ENCODE data around the gene ATAD3B.
"Not testable (repeated sequence)": the region's sequence is repeated elsewhere in the genome, so short reads cannot be mapped to it uniquely, and the experiment has no call there.

ATAD3B gene

DNA sequence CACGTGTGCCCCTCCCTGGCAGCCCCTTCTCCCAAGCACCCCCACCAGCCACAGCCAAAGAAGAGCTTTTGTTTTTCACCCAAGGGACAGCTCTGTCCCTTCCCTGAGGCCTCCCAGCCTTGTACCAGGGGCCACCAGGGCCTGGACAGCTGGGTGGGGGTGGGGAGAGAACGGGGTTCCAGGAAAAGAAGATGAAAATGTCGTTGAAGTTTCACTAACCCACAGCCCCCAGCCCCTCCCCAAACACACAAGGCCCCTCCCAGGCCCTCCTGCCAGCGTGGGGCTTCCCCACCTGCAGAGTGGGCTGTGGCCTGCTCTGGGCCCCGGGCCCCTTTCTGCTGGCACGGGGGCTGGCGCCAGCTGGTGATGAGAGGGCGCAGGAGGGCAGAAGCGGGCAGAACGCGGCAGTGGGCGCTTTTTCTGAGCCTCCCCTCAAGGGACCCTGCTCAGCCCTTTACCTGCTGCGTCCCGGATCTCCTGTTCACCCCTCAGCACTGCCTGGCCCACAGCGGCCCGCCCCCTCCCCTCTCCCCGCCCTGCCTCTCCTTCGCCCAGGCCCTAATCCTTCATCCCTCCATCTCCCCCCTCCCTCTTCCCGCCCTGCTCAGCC, 45.0 kb upstream of the ATAD3B start:
- Histone ChIP-seq H3K4me1 (ENCODE audit: low read depth, poor library complexity, severe bottlenecking) (peaks cover 13% of the 10 kb centered on the region), H3K36me3 (ENCODE audit: insufficient read depth) (no peaks in the 10 kb centered on the region), H3K4me2 (no peak overlapping the region), H3K27me3 (ENCODE audit: insufficient read depth, low read depth) (peaks cover 36% of the 10 kb centered on the region), H3K27ac (no peak overlapping the region), H2AFZ (ENCODE audit: low read depth) (no peak overlapping the region), H3K9ac (no peak overlapping the region), H3K4me3 (IDR thresholded peaks at IDR 0.05; ENCODE audit: insufficient read depth, low read depth, low read length) (no peak overlapping the region), H4K20me1 (ENCODE audit: insufficient read depth) (no peaks in the 10 kb centered on the region), H3K79me2 (ENCODE audit: insufficient read depth, low read depth) (no peaks in the 10 kb centered on the region)
- TF ChIP-seq, protein P1, sequence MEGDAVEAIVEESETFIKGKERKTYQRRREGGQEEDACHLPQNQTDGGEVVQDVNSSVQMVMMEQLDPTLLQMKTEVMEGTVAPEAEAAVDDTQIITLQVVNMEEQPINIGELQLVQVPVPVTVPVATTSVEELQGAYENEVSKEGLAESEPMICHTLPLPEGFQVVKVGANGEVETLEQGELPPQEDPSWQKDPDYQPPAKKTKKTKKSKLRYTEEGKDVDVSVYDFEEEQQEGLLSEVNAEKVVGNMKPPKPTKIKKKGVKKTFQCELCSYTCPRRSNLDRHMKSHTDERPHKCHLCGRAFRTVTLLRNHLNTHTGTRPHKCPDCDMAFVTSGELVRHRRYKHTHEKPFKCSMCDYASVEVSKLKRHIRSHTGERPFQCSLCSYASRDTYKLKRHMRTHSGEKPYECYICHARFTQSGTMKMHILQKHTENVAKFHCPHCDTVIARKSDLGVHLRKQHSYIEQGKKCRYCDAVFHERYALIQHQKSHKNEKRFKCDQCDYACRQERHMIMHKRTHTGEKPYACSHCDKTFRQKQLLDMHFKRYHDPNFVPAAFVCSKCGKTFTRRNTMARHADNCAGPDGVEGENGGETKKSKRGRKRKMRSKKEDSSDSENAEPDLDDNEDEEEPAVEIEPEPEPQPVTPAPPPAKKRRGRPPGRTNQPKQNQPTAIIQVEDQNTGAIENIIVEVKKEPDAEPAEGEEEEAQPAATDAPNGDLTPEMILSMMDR (conservative IDR thresholded peaks at IDR 0.05; ENCODE audit: low read depth, low read length) = no peak

DNA sequence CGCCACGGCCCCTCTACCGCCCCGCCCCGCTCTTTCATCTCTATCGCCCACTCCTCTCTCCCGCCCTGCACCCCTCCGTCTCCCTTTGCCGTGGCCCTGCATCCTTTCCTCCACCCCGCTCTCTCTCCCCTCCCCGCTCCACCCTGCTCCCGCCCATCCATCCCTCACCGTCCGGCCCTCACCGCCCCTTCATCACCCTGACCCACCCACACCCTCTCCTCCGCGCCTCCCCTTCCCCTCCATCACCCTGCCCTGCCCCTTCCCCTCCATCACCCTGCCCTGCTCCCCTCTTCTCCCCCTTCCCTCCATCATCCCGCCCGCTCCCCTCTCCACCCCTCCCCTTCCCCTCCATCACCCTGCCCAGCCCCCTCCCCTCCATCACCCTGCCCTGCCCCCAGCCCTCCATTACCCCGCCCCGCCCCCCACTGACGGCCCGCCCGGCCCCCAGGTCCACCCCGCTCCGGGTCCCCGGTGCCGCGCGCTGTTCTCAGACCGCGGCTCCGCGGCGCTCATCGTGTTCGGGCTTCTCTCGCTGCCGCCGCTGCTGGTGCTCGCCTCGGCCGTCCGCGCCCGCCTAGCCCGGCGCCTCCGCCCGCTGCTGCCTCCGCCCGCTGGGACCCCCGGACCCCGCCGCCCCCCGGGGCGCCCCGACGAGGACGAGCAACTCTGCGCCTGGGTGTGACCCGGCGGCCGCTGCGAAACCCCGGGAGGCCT, 44.3 kb upstream of the ATAD3B start:
- Histone ChIP-seq H3K36me3 (ENCODE audit: insufficient read depth) (no peaks in the 10 kb centered on the region), H4K20me1 (ENCODE audit: insufficient read depth) (no peaks in the 10 kb centered on the region), H3K27ac (no peak overlapping the region), H3K4me2 (no peak overlapping the region), H3K27me3 (ENCODE audit: insufficient read depth, low read depth) (peaks cover 40% of the 10 kb centered on the region), H3K4me3 (IDR thresholded peaks at IDR 0.05; ENCODE audit: insufficient read depth, low read depth, low read length) (no peak overlapping the region), H3K9ac (no peak overlapping the region), H3K79me2 (ENCODE audit: insufficient read depth, low read depth) (no peaks in the 10 kb centered on the region), H2AFZ (ENCODE audit: low read depth) (no peak overlapping the region), H3K4me1 (ENCODE audit: low read depth, poor library complexity, severe bottlenecking) (peaks cover 11% of the 10 kb centered on the region)
- TF ChIP-seq, protein P1 (conservative IDR thresholded peaks at IDR 0.05; ENCODE audit: low read depth, low read length) = no peak

DNA sequence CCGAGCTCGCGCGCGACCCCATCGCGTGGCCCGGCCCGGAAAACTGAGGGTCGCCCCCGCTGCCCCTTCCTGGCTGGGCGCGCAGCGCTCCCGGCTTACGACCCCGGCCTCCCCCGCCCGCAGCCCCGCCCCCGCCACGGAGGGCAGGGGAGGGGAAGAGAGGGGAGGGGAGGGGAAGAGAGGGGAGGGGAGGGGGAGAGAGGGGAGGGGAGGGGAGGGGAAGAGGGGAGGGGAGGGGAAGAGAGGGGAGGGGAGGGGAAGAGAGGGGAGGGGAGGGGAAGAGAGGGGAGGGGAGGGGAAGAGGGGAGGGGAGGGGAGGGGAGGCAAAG, 43.8 kb upstream of the ATAD3B start:
- no peaks in the 10 kb centered on the region for H4K20me1 ChIP-seq (ENCODE audit: insufficient read depth)
- H3K79me2 ChIP-seq (ENCODE audit: insufficient read depth, low read depth) = no peaks in the 10 kb centered on the region
- no peaks in the 10 kb centered on the region for H3K36me3 ChIP-seq (ENCODE audit: insufficient read depth)
- no peak overlapping the region for H3K9ac ChIP-seq
- H3K27ac ChIP-seq = no peak overlapping the region
- TF ChIP-seq, protein P1 (conservative IDR thresholded peaks at IDR 0.05; ENCODE audit: low read depth, low read length) = no peak
- H3K4me3 ChIP-seq (IDR thresholded peaks at IDR 0.05; ENCODE audit: insufficient read depth, low read depth, low read length) = no peak overlapping the region
- no peak overlapping the region for H3K4me2 ChIP-seq
- no peak overlapping the region for H2AFZ ChIP-seq (ENCODE audit: low read depth)
- H3K4me1 ChIP-seq (ENCODE audit: low read depth, poor library complexity, severe bottlenecking) = peaks cover 6% of the 10 kb centered on the region
- H3K27me3 ChIP-seq (ENCODE audit: insufficient read depth, low read depth) = peaks cover 42% of the 10 kb centered on the region

DNA sequence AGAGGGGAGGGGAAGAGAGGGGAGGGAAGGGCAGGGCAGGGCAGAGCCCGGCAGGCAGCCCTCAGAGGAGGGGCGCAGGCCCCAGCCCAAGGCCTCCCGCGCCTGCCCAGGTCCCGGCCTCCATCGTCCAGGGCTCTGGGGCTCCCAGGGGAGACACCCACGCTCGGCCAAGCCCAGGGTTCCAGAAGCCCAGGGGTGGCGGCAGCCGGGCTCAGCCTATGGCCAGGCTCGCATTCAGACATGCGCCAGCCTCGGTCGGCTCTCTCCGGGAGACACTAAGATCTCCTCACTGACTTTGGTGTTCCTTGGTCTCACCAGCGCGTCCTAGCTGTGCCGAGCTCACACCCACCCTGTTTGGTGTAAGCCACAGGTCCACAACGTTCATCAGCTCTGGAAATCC, 43.4 kb upstream of the ATAD3B start:
- no peaks in the 10 kb centered on the region for H4K20me1 ChIP-seq (ENCODE audit: insufficient read depth)
- H3K27me3 ChIP-seq (ENCODE audit: insufficient read depth, low read depth) = peaks cover 40% of the 10 kb centered on the region
- H3K4me2 ChIP-seq = no peak overlapping the region
- H3K79me2 ChIP-seq (ENCODE audit: insufficient read depth, low read depth) = no peaks in the 10 kb centered on the region
- peaks cover 2% of the 10 kb centered on the region for H3K4me1 ChIP-seq (ENCODE audit: low read depth, poor library complexity, severe bottlenecking)
- H3K4me3 ChIP-seq (IDR thresholded peaks at IDR 0.05; ENCODE audit: insufficient read depth, low read depth, low read length) = no peak overlapping the region
- no peaks in the 10 kb centered on the region for H3K36me3 ChIP-seq (ENCODE audit: insufficient read depth)
- TF ChIP-seq, protein P1 (conservative IDR thresholded peaks at IDR 0.05; ENCODE audit: low read depth, low read length) = no peak
- H2AFZ ChIP-seq (ENCODE audit: low read depth) = no peak overlapping the region
- no peak overlapping the region for H3K9ac ChIP-seq
- no peak overlapping the region for H3K27ac ChIP-seq

DNA sequence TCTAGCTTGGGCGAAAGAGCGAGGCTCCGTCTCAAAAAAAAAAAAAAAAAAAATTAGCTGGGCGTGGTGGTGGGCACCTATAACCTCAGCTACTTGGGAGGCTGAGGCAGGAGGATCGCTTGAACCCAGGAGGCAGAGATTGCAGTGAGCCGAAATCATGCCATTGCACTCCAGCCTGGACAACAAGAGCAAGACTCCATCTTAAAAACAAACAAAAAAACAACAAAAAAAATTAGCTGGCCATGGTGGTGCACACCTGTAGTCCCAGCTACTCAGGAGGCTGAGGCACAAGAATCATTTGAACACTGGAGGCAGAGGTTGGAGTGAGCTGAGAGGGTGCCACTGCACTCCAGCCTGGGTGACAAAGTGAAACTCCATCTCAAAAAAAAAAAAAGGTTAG, 42.6 kb upstream of the ATAD3B start:
- H4K20me1 ChIP-seq (ENCODE audit: insufficient read depth); H3K9ac ChIP-seq; H3K27ac ChIP-seq; H3K79me2 ChIP-seq (ENCODE audit: insufficient read depth, low read depth); H3K36me3 ChIP-seq (ENCODE audit: insufficient read depth); H3K4me3 ChIP-seq (IDR thresholded peaks at IDR 0.05; ENCODE audit: insufficient read depth, low read depth, low read length); H3K4me1 ChIP-seq (ENCODE audit: low read depth, poor library complexity, severe bottlenecking); H3K4me2 ChIP-seq; H2AFZ ChIP-seq (ENCODE audit: low read depth): not testable (repeated sequence)
- peaks cover 46% of the 10 kb centered on the region for H3K27me3 ChIP-seq (ENCODE audit: insufficient read depth, low read depth)
